Measurements from ENCODE around the gene DOK7. TPM values are rescaled to one million over a fixed set of nuclear protein-coding genes. Genes with fewer than 3 reads are reported as not detected.

DOK7 gene
- total and polyA plus RNA-seq, 2 donors (not counting 3 experiments of a cell fraction or from before 2014, with no cell fraction given) = not detected

GRCh38 chr4:3498901-3499510 lies 35.9 kb downstream of the DOK7 start:
- Histone ChIP-seq H3K27ac (ENCODE audit: insufficient read depth, low read depth, low read length) (no peak overlapping the region), H3K9me3 (replicated peaks; ENCODE audit: control insufficient read depth, insufficient read depth, low read length) (no peaks in the 10 kb centered on the region), H3K79me2 (ENCODE audit: control insufficient read depth, insufficient read depth, low read length) (no peaks in the 10 kb centered on the region), H3K4me1 (ENCODE audit: control insufficient read depth, extremely low read depth, insufficient read depth, low read length) (no peaks in the 10 kb centered on the region), H2AFZ (ENCODE audit: low read depth, low read length) (no peak overlapping the region), H3K9me1 (replicated peaks; ENCODE audit: control insufficient read depth, extremely low read depth, insufficient read depth, low read length) (no peaks in the 10 kb centered on the region), H3K4me2 (ENCODE audit: insufficient read depth, low read length) (no peak overlapping the region), H3K4me3 (replicated peaks in 1 of 3; ENCODE audit: insufficient read depth in 1 of 3, low read depth in 1 of 3, low read length in 3 of 3) (no peak overlapping the region), H4K20me1 (replicated peaks; ENCODE audit: control insufficient read depth, extremely low read depth, insufficient read depth, low read length) (no peaks in the 10 kb centered on the region), H3K36me3 (ENCODE audit: control insufficient read depth in 2 of 2, extremely low read depth in 1 of 2, insufficient read depth in 2 of 2, low read length in 2 of 2) (no peaks in the 10 kb centered on the region), H3K27me3 (ENCODE audit: control insufficient read depth in 2 of 2, insufficient read depth in 2 of 2, low read length in 2 of 2) (no peaks in the 10 kb centered on the region), H3K9ac (replicated peaks; ENCODE audit: extremely low read depth, insufficient read depth, low read length) (no peak overlapping the region)
- intact Hi-C loops (cut with micrococcal nuclease) = no loop called here
- ChIA-PET POLR2A (no interaction called here), CTCF (interaction anchor here (0.6 kb wide), 1 partner anchor 18 kb away, joined by 3 read pairs; no protein-coding TSS in a partner anchor)
- TF ChIP-seq MYC (IDR thresholded peaks at IDR 0.05; ENCODE audit: low read depth, low read length) (no peak), EZH2 (IDR thresholded peaks at IDR 0.05; ENCODE audit: borderline replicate concordance, low read depth, low read length, severe bottlenecking) (no peak), POLR2A (IDR thresholded peaks at IDR 0.05; ENCODE audit: low read depth, low read length) (no peak), MAX (IDR thresholded peaks at IDR 0.05; ENCODE audit: insufficient read depth, insufficient read length) (no peak), FOS (IDR thresholded peaks at IDR 0.05; ENCODE audit: borderline replicate concordance, insufficient read depth, low read length) (no peak), CTCF (IDR thresholded peaks at IDR 0.05; ENCODE audit: extremely low read depth in 1 of 2, insufficient read depth in 1 of 2, low read depth in 1 of 2, low read length in 2 of 2) (no peak), JUN (IDR thresholded peaks at IDR 0.05; ENCODE audit: borderline replicate concordance, insufficient read depth, insufficient read length, low read depth) (no peak), GATA2 (IDR thresholded peaks at IDR 0.05; ENCODE audit: insufficient read depth, insufficient read length, low read depth, low read length) (no peak), POLR2AphosphoS5 (IDR thresholded peaks at IDR 0.05; ENCODE audit: insufficient read depth, low read depth, low read length) (no peak)
- dilution Hi-C loops (cut with MboI; ENCODE audit: extremely low pct_ligation_motif_present, low sequenced_read_pairs) = no loop called here
- no peak for FAIRE-seq
- DNase-seq (ENCODE audit: low read depth, low spot score) = no peak
- no TSS peak for BruUV-seq (replicated peaks)

Measured in endothelial cell of umbilical vein (primary cell).